ENCODE measurements around the gene ANKMY1. TPM values are rescaled to one million over a fixed set of nuclear protein-coding genes. Genes with fewer than 3 reads are reported as not detected.

Gene ANKMY1
- total RNA-seq, 1 donor from 2014 or later = 7.2 TPM

- no peak overlapping the region for H3K27ac ChIP-seq (ENCODE audit: low read depth, low read length)
- H3K9ac ChIP-seq (ENCODE audit: low read length) = no peak overlapping the region
- Mint-ChIP-seq H3K36me3 (ENCODE audit: low read depth, unreplicated experiment) (peaks cover 60% of the 10 kb centered on the region), H3K4me3 (ENCODE audit: unreplicated experiment) (no peak overlapping the region), H3K9me3 (ENCODE audit: unreplicated experiment) (peaks cover 57% of the 10 kb centered on the region), H3K27me3 (ENCODE audit: low read depth, unreplicated experiment) (peaks cover 1% of the 10 kb centered on the region), H3K27ac (ENCODE audit: unreplicated experiment) (no peak overlapping the region), H3K4me1 (ENCODE audit: low read depth, unreplicated experiment) (no peaks in the 10 kb centered on the region)
- no peaks in the 10 kb centered on the region for H3K79me2 ChIP-seq (ENCODE audit: insufficient read depth, low read length)
- FAIRE-seq = no peak
- H3K4me3 ChIP-seq (ENCODE audit: insufficient read depth, low read depth, low read length) = no peak overlapping the region
- peaks cover 30% of the 10 kb centered on the region for H3K9me3 ChIP-seq (ENCODE audit: insufficient read depth, low read depth, low read length)
- no peaks in the 10 kb centered on the region for H3K27me3 ChIP-seq (ENCODE audit: insufficient read depth, low read length)
- H3K4me2 ChIP-seq (ENCODE audit: low read length) = no peak overlapping the region
- TF ChIP-seq, protein P1, sequence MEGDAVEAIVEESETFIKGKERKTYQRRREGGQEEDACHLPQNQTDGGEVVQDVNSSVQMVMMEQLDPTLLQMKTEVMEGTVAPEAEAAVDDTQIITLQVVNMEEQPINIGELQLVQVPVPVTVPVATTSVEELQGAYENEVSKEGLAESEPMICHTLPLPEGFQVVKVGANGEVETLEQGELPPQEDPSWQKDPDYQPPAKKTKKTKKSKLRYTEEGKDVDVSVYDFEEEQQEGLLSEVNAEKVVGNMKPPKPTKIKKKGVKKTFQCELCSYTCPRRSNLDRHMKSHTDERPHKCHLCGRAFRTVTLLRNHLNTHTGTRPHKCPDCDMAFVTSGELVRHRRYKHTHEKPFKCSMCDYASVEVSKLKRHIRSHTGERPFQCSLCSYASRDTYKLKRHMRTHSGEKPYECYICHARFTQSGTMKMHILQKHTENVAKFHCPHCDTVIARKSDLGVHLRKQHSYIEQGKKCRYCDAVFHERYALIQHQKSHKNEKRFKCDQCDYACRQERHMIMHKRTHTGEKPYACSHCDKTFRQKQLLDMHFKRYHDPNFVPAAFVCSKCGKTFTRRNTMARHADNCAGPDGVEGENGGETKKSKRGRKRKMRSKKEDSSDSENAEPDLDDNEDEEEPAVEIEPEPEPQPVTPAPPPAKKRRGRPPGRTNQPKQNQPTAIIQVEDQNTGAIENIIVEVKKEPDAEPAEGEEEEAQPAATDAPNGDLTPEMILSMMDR (IDR thresholded peaks at IDR 0.05; ENCODE audit: insufficient read depth, low read depth, low read length) = no peak
- no peak for TF ChIP-seq EZH2 (IDR thresholded peaks at IDR 0.05; ENCODE audit: insufficient read depth, low read length)
- no peaks in the 10 kb centered on the region for H3K36me3 ChIP-seq (ENCODE audit: insufficient read depth, low read length)
- no peak overlapping the region for H2AFZ ChIP-seq (ENCODE audit: low read depth, low read length)
- H3K4me1 ChIP-seq (ENCODE audit: insufficient read depth, low read length) = no peaks in the 10 kb centered on the region
- no peak for DNase-seq (ENCODE audit: low read depth)
- H4K20me1 ChIP-seq (ENCODE audit: insufficient read depth, low read length) = no peaks in the 10 kb centered on the region
These were observed 30.5 kb downstream of the ANKMY1 start for GRCh38 chr2:240527153-240527750.

DNA sequence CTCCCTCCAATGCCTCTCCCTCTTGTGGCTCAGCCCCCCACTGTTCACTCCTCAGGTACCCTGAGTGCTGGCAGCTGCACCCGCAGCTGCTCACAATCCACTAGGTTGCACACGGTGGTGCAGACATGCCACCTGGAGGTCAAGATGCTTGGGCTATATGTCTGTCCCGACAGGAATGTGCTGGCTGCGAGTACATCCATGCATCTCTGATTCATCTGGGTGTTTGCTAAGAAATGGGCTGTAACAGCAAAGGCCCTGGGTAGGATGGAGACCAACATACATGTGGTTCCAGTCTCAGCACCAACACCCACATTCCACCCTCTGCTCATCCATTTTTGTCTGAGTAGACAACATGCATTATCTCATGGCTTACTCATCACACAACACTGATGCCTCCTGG lies 31.3 kb downstream of the ANKMY1 start:
- Histone ChIP-seq H3K4me3 (ENCODE audit: insufficient read depth, low read depth, low read length) (no peak overlapping the region), H3K4me2 (ENCODE audit: low read length) (no peak overlapping the region), H3K9ac (ENCODE audit: low read length) (no peak overlapping the region), H3K27me3 (ENCODE audit: insufficient read depth, low read length) (no peaks in the 10 kb centered on the region), H3K36me3 (ENCODE audit: insufficient read depth, low read length) (no peaks in the 10 kb centered on the region), H4K20me1 (ENCODE audit: insufficient read depth, low read length) (no peaks in the 10 kb centered on the region), H3K4me1 (ENCODE audit: insufficient read depth, low read length) (no peaks in the 10 kb centered on the region), H3K27ac (ENCODE audit: low read depth, low read length) (no peak overlapping the region), H3K9me3 (ENCODE audit: insufficient read depth, low read depth, low read length) (peaks cover 30% of the 10 kb centered on the region), H3K79me2 (ENCODE audit: insufficient read depth, low read length) (no peaks in the 10 kb centered on the region), H2AFZ (ENCODE audit: low read depth, low read length) (no peak overlapping the region)
- Mint-ChIP-seq H3K36me3 (ENCODE audit: low read depth, unreplicated experiment) (peaks cover 60% of the 10 kb centered on the region), H3K4me1 (ENCODE audit: low read depth, unreplicated experiment) (no peaks in the 10 kb centered on the region), H3K4me3 (ENCODE audit: unreplicated experiment) (no peak overlapping the region), H3K9me3 (ENCODE audit: unreplicated experiment) (peaks cover 56% of the 10 kb centered on the region), H3K27ac (ENCODE audit: unreplicated experiment) (no peak overlapping the region), H3K27me3 (ENCODE audit: low read depth, unreplicated experiment) (peaks cover 1% of the 10 kb centered on the region)
- FAIRE-seq (no peak), DNase-seq (ENCODE audit: low read depth) (no peak)
- TF ChIP-seq EZH2 (IDR thresholded peaks at IDR 0.05; ENCODE audit: insufficient read depth, low read length) = no peak
- TF ChIP-seq, protein P1 (IDR thresholded peaks at IDR 0.05; ENCODE audit: insufficient read depth, low read depth, low read length) = no peak

DNA sequence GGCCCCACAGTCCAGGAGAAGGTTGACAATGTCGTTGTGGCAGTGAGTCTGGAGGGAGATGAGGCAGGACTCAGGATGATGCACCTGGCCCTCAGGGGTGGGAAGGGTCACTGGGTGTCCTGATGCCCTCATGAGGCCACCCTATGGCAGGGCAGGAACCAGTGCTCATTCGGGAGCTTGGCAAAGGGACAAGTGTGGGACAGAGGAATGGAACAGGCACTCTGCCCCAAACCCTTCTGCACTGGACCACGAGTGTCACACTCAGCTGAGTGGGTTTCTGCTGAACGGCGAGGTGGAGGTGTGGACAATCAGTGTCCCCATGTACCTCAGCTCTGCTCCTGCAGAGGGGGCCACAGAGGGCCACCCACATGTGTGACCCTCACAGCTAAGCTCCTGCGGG lies 32.0 kb downstream of the ANKMY1 start:
- Histone ChIP-seq H3K4me1 (ENCODE audit: insufficient read depth, low read length) (no peaks in the 10 kb centered on the region), H3K4me2 (ENCODE audit: low read length) (no peak overlapping the region), H3K27ac (ENCODE audit: low read depth, low read length) (no peak overlapping the region), H3K4me3 (ENCODE audit: insufficient read depth, low read depth, low read length) (no peak overlapping the region), H3K9me3 (ENCODE audit: insufficient read depth, low read depth, low read length) (peaks cover 30% of the 10 kb centered on the region), H3K9ac (ENCODE audit: low read length) (no peak overlapping the region), H3K27me3 (ENCODE audit: insufficient read depth, low read length) (peaks cover under 1% of the 10 kb centered on the region), H3K79me2 (ENCODE audit: insufficient read depth, low read length) (no peaks in the 10 kb centered on the region), H3K36me3 (ENCODE audit: insufficient read depth, low read length) (no peaks in the 10 kb centered on the region), H4K20me1 (ENCODE audit: insufficient read depth, low read length) (peaks cover under 1% of the 10 kb centered on the region), H2AFZ (ENCODE audit: low read depth, low read length) (no peak overlapping the region)
- TF ChIP-seq EZH2 (IDR thresholded peaks at IDR 0.05; ENCODE audit: insufficient read depth, low read length) = no peak
- TF ChIP-seq, protein P1 (IDR thresholded peaks at IDR 0.05; ENCODE audit: insufficient read depth, low read depth, low read length) = no peak
- H3K27me3 Mint-ChIP-seq (ENCODE audit: low read depth, unreplicated experiment) = peaks cover 2% of the 10 kb centered on the region
- H3K27ac Mint-ChIP-seq (ENCODE audit: unreplicated experiment) = no peak overlapping the region
- peaks cover 52% of the 10 kb centered on the region for H3K9me3 Mint-ChIP-seq (ENCODE audit: unreplicated experiment)
- no peak overlapping the region for H3K4me3 Mint-ChIP-seq (ENCODE audit: unreplicated experiment)
- DNase-seq (ENCODE audit: low read depth) (no peak), FAIRE-seq (no peak)
- H3K36me3 Mint-ChIP-seq (ENCODE audit: low read depth, unreplicated experiment) = peaks cover 57% of the 10 kb centered on the region
- no peaks in the 10 kb centered on the region for H3K4me1 Mint-ChIP-seq (ENCODE audit: low read depth, unreplicated experiment)

Data from astrocyte (in vitro differentiated cells and primary cell).